WERI-Rb-1 (cell line): Measurements from ENCODE around the gene PHETA1.
"Not testable (repeated sequence)": the region's sequence is repeated elsewhere in the genome, so short reads cannot be mapped to it uniquely, and the experiment has no call there.

ENCODE experiments used
- DNase-seq: peaks from one replicate; pipeline ENCODE4 v3.0.0-alpha.2; 2020
- H3K27ac ChIP-seq: fragments of 250-450 bp; sonication (Bioruptor Pico); 2 replicates; pipeline ENCODE4 v1.5.1; 2020; ENCODE audit warnings: mild to moderate bottlenecking, moderate library complexity
- H3K27me3 ChIP-seq: fragments of 250-450 bp; sonication (Bioruptor Pico); 2 replicates; pipeline ENCODE4 v1.5.1; 2021; ENCODE audit warnings: mild to moderate bottlenecking, low read depth, moderate library complexity; ENCODE audit not compliant: insufficient read depth, severe bottlenecking
- H3K36me3 ChIP-seq: fragments of 250-450 bp; sonication (Bioruptor Pico); 2 replicates; pipeline ENCODE4 v1.5.1; 2020; ENCODE audit warnings: mild to moderate bottlenecking, moderate library complexity
- H3K4me3 ChIP-seq: 2 replicates; pipeline ENCODE4 v1.5.1; 2011; ENCODE audit warnings: low read depth, mild to moderate bottlenecking, control low read depth, low read length
- H3K9me3 ChIP-seq: fragments of 250-450 bp; sonication (Bioruptor Pico); 2 replicates; pipeline ENCODE4 v1.5.1; 2021; ENCODE audit warnings: mild to moderate bottlenecking, moderate library complexity; ENCODE audit not compliant: severe bottlenecking
- TF ChIP-seq, protein P1 (sequence below): IDR thresholded peaks from 2 replicates; pipeline ENCODE4 v1.5.1; 2011; ENCODE audit warnings: low read depth, mild to moderate bottlenecking, control low read depth, inconsistent platforms, low read length

Gene PHETA1

DNA sequence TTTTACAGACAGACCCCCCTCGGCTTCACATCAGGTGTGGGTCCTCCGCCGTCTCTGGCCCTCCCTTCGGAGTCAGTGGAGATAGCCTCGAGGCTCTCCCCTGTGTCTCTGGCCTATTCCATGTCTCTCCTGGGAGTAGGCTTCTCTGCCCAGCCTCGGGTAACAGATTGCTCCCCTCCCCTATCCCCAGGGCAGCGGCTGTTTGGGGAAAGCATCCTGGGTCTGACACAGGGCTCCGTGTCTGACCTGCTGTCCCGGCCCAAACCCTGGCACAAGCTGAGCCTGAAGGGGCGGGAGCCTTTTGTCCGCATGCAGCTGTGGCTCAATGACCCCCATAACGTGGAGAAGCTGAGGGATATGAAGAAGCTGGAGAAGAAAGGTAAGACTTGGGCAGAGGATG is 30.8 kb downstream of the PHETA1 start:
- Histone ChIP-seq H3K27me3 (no peaks in the 10 kb centered on the region), H3K27ac (no peak overlapping the region), H3K9me3 (no peaks in the 10 kb centered on the region), H3K4me3 (no peak overlapping the region), H3K36me3 (no peaks in the 10 kb centered on the region)
- no peak for DNase-seq
- TF ChIP-seq, protein P1, sequence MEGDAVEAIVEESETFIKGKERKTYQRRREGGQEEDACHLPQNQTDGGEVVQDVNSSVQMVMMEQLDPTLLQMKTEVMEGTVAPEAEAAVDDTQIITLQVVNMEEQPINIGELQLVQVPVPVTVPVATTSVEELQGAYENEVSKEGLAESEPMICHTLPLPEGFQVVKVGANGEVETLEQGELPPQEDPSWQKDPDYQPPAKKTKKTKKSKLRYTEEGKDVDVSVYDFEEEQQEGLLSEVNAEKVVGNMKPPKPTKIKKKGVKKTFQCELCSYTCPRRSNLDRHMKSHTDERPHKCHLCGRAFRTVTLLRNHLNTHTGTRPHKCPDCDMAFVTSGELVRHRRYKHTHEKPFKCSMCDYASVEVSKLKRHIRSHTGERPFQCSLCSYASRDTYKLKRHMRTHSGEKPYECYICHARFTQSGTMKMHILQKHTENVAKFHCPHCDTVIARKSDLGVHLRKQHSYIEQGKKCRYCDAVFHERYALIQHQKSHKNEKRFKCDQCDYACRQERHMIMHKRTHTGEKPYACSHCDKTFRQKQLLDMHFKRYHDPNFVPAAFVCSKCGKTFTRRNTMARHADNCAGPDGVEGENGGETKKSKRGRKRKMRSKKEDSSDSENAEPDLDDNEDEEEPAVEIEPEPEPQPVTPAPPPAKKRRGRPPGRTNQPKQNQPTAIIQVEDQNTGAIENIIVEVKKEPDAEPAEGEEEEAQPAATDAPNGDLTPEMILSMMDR: no peak

DNA sequence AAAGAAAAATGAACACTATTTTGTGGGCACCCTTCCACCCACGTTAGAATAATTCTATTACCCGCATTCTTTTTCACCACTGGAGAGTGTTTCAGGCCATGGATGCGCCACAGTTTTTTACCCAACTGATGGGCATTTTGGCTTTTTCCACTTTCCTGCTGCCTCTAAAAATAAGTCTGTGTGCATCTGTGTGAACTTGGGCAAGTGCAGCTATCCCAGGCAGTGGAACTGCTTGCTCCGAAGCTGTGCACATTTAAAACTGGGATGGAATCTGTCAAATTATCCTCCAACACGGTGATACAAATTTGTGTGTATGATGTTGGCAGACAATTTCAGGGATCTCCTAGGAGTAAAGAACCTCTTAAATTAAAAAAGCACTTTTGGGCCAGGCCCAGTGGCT is 31.5 kb downstream of the PHETA1 start:
- Histone ChIP-seq H3K27me3 (no peaks in the 10 kb centered on the region), H3K9me3 (no peaks in the 10 kb centered on the region), H3K36me3 (no peaks in the 10 kb centered on the region), H3K4me3 (no peak overlapping the region), H3K27ac (no peak overlapping the region)
- TF ChIP-seq, protein P1: no peak
- DNase-seq: no peak

DNA sequence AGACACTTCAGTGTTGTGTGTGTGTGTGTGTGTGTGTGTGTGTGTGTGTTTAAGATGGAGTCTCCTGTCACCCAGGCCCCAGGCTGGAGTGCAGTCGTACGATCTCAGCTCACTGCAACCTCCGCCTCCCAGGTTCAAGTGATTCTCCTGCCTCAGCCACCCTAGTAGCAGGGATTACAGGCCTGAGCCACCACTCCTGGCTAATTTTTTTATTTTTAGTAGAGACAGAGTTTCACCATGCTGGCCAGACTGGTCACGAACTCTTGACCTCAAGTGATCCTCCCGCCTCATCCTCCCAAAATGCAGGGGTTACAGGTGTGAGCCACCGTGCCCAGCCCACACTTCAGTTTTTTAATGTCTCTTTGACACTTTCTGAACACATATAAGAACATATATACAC is 32.5 kb downstream of the PHETA1 start:
- H3K4me3 ChIP-seq, DNase-seq, H3K36me3 ChIP-seq, H3K9me3 ChIP-seq, H3K27ac ChIP-seq, H3K27me3 ChIP-seq: not testable (repeated sequence)

DNA sequence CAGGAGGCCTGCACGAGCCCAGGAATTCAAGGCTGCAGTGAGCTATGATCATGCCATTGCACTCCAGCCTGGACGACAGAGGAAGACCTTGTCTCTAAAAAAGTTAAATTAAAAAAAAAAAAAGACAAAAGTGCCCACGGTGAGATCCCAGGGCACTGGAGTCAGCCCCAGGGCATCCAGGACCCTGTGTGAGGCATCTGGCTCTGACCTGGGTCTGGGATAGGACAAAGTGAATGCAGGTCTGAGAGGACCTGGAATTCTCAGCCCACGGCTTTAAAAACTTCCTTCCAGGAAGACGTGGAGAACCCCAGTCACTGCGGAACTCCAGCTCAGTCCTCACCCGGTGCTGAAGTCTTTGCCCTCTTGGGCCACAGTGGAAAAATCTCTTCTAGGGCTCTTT is 33.1 kb downstream of the PHETA1 start:
- TF ChIP-seq, protein P1: no peak
- Histone ChIP-seq H3K4me3 (no peak overlapping the region), H3K36me3 (no peaks in the 10 kb centered on the region), H3K9me3 (no peaks in the 10 kb centered on the region), H3K27ac (no peak overlapping the region), H3K27me3 (no peaks in the 10 kb centered on the region)
- no peak for DNase-seq

DNA sequence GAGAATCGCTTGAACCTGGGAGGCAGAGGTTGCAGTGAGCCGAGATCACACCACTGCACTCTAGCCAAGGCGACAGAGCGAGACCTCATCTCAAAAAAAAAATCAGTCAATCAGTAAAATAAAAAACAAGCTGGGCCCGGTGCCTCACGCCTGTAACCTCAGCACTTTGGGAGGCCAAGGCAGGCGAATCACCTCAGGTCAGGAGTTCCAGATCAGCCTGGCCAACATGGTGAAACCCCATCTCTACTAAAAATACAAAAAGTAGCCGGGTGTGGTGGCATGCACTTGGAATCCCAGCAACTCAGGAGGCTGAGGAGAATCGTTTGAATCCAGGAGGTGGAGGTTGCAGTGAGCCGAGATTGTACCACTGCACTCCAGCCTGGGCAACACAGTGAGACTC is 33.6 kb downstream of the PHETA1 start:
- not testable (repeated sequence) for H3K9me3 ChIP-seq, H3K27me3 ChIP-seq, H3K36me3 ChIP-seq, DNase-seq, H3K4me3 ChIP-seq, H3K27ac ChIP-seq

DNA sequence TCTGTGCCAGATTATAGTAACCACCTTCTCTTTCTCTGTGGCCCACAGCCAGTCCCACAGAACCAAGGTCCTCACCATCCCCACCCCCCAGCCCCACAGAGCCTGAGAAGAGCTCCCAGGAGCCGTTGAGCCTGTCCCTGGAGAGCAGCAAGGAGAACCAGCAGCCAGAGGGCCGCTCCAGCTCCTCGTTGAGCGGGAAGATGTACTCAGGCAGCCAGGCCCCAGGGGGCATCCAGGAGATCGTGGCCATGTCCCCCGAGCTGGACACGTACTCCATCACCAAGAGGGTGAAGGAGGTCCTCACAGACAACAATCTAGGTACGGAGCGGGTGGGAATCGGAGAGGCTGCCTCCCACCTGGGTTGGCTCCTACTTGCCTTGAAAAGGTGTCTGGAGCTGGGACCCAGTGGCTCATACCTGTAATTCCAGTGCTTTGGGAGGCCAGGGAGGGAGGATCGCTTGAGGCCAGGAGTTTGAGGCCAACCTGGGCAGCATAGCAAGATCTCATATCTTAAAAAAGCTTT is 34.4 kb downstream of the PHETA1 start:
- Histone ChIP-seq H3K27ac (no peak overlapping the region), H3K36me3 (no peaks in the 10 kb centered on the region), H3K9me3 (no peaks in the 10 kb centered on the region), H3K27me3 (no peaks in the 10 kb centered on the region), H3K4me3 (no peak overlapping the region)
- no peak for DNase-seq
- TF ChIP-seq, protein P1: no peak
